ENCODE measurements around the gene MYT1. TPM values are rescaled to one million over a fixed set of nuclear protein-coding genes. Genes with fewer than 3 reads are reported as not detected.
"Not testable (repeated sequence)": the region's sequence is repeated elsewhere in the genome, so short reads cannot be mapped to it uniquely, and the experiment has no call there.

The MYT1 gene
- total RNA-seq, 1 donor from 2014 or later = not detected

GRCh38 chr20:64232794-64233193 lies 68.5 kb downstream of the MYT1 start:
- Histone ChIP-seq H3K27me3 (no peaks in the 10 kb centered on the region), H3K4me1 (no peaks in the 10 kb centered on the region), H3K9me3 (no peaks in the 10 kb centered on the region), H3K27ac (no peak overlapping the region), H3K4me3 (no peak overlapping the region), H3K36me3 (no peaks in the 10 kb centered on the region)
- no peak for DNase-seq (ENCODE audit: low spot score in 2 of 2)
- intact Hi-C loops (cut with DNase I) = no loop called here
- no peak for TF ChIP-seq CTCF (IDR thresholded peaks at IDR 0.05)

GRCh38 chr20:64233725-64234124 lies 69.5 kb downstream of the MYT1 start:
- Histone ChIP-seq H3K27ac (no peak overlapping the region), H3K36me3 (no peaks in the 10 kb centered on the region), H3K4me3 (no peak overlapping the region), H3K27me3 (no peaks in the 10 kb centered on the region), H3K9me3 (no peaks in the 10 kb centered on the region), H3K4me1 (no peaks in the 10 kb centered on the region)
- no peak for TF ChIP-seq CTCF (IDR thresholded peaks at IDR 0.05)
- no peak for DNase-seq (ENCODE audit: low spot score in 2 of 2)
- intact Hi-C loops (cut with DNase I) = no loop called here

GRCh38 chr20:64234291-64234791 lies 70.1 kb downstream of the MYT1 start:
- TF ChIP-seq CTCF (IDR thresholded peaks at IDR 0.05) = no peak
- H3K9me3 ChIP-seq = no peaks in the 10 kb centered on the region
- no peaks in the 10 kb centered on the region for H3K4me1 ChIP-seq
- no peak for DNase-seq (ENCODE audit: low spot score in 2 of 2)
- no peaks in the 10 kb centered on the region for H3K36me3 ChIP-seq
- H3K27ac ChIP-seq = no peak overlapping the region
- intact Hi-C loops (cut with DNase I) = no loop called here
- H3K4me3 ChIP-seq = no peak overlapping the region
- H3K27me3 ChIP-seq = no peaks in the 10 kb centered on the region

GRCh38 chr20:64234921-64235565 lies 70.8 kb downstream of the MYT1 start:
- H3K4me1 ChIP-seq; H3K27ac ChIP-seq; H3K9me3 ChIP-seq; H3K27me3 ChIP-seq; DNase-seq (ENCODE audit: low spot score in 2 of 2); H3K36me3 ChIP-seq; intact Hi-C loops (cut with DNase I); H3K4me3 ChIP-seq: not testable (repeated sequence)

GRCh38 chr20:64236137-64237088 lies 72.2 kb downstream of the MYT1 start:
- no peaks in the 10 kb centered on the region for H3K4me1 ChIP-seq
- H3K27me3 ChIP-seq = no peaks in the 10 kb centered on the region
- intact Hi-C loops (cut with DNase I) = no loop called here
- no peak for TF ChIP-seq CTCF (IDR thresholded peaks at IDR 0.05)
- H3K36me3 ChIP-seq = no peaks in the 10 kb centered on the region
- no peak for DNase-seq (ENCODE audit: low spot score in 2 of 2)
- H3K9me3 ChIP-seq = no peaks in the 10 kb centered on the region
- H3K27ac ChIP-seq = no peak overlapping the region
- H3K4me3 ChIP-seq = no peak overlapping the region

- Histone ChIP-seq H3K9me3 (no peaks in the 10 kb centered on the region), H3K4me3 (no peak overlapping the region), H3K4me1 (no peaks in the 10 kb centered on the region), H3K36me3 (no peaks in the 10 kb centered on the region), H3K27ac (no peak overlapping the region), H3K27me3 (no peaks in the 10 kb centered on the region)
- DNase-seq (ENCODE audit: low spot score in 2 of 2) = no peak
- intact Hi-C loops (cut with DNase I) = no loop called here
- no peak for TF ChIP-seq CTCF (IDR thresholded peaks at IDR 0.05)
These were observed 73.1 kb downstream of the MYT1 start for GRCh38 chr20:64237316-64237715.

Data from ascending aorta (tissue), 2 donors.